Tibial artery (tissue), 4 donors: Measurements from ENCODE around the gene CEP57L1.
A peak's percentile ranks its signal among the peaks of the same experiment; 100 is the strongest.

Experiments
- DNase-seq, 2 donors: peaks; one replicate each; pipeline ENCODE4 v3.0.0-alpha.2; 2019
- H3K27ac ChIP-seq, 2 donors: fragments of 200-600 bp; sonication (generic) in 1 of 2; 1 replicate in 1 of 2; 2 replicates in 1 of 2; pipeline ENCODE4 v1.5.1; 2018 to 2019; ENCODE audit warnings: mild to moderate bottlenecking in 1 of 2
- H3K27me3 ChIP-seq, 2 donors: fragments of 200-600 bp; sonication (generic) in 1 of 2; one replicate each; pipeline versions ENCODE4 v1.5.1 to v1.6.0; 2016 to 2019
- H3K36me3 ChIP-seq, 3 donors: fragments of 200-600 bp; sonication (generic) in 2 of 3; one replicate each; pipeline ENCODE4 v1.5.1; 2016 to 2019; ENCODE audit warnings: mild to moderate bottlenecking in 2 of 3
- H3K4me1 ChIP-seq, 4 donors: fragments of 200-600 bp; sonication (generic) in 2 of 4; 1 replicate in 3 of 4; 2 replicates in 1 of 4; pipeline ENCODE4 v1.5.1; 2016 to 2019
- H3K4me3 ChIP-seq, 2 donors: fragments of 200-600 bp; sonication (generic) in 1 of 2; 1 replicate in 1 of 2; 2 replicates in 1 of 2; pipeline ENCODE4 v1.5.1; 2018 to 2019; ENCODE audit warnings: mild to moderate bottlenecking in 2 of 2
- H3K9me3 ChIP-seq, 3 donors: fragments of 200-600 bp; sonication (generic) in 1 of 3; one replicate each; pipeline ENCODE4 v1.5.1; 2016 to 2019
- CTCF ChIP-seq, 2 experiments: fragments of 200-600 bp in 1 of 2; fragments of 450-650 bp in 1 of 2; IDR thresholded peaks; one replicate each; pipeline ENCODE4 v1.5.1; 2017 to 2019; ENCODE audit warnings: antibody characterized with exemption in 2 of 2, mild to moderate bottlenecking in 1 of 2, moderate library complexity in 1 of 2
- intact Hi-C: fragments of 100-400 bp; cut with DNase I; formaldehyde crosslinking; loops from one replicate; pipeline ENCODE4 v1.15.0; 2023; ENCODE audit warnings: low total_unique reads

Gene CEP57L1

GRCh38 chr6:109062767-109063352, 32.4 kb upstream of the CEP57L1 start:
- Histone ChIP-seq H3K9me3 (no peaks in the 10 kb centered on the region), H3K4me1 (peaks cover 0 to 42% (median 7%) of the 10 kb centered on the region in 4 donors), H3K27ac (no peak overlapping the region), H3K36me3 (peaks cover 0 to 3% (median 0%) of the 10 kb centered on the region in 3 donors), H3K4me3 (no peak overlapping the region), H3K27me3 (no peaks in the 10 kb centered on the region)
- intact Hi-C loops, result no loop called here
- no peak for TF ChIP-seq CTCF (IDR thresholded peaks at IDR 0.05)
- DNase-seq, result no peak

GRCh38 chr6:109069746-109070145, 25.6 kb upstream of the CEP57L1 start:
- intact Hi-C loops, result loop anchor here (5.0 to 10.0 kb wide), 3 partner anchors 45 to 235 kb away; no protein-coding TSS in a partner anchor

GRCh38 chr6:109071125-109071917, 24.0 kb upstream of the CEP57L1 start:
- H3K27me3 ChIP-seq, result no peaks in the 10 kb centered on the region
- no peak for DNase-seq
- no peaks in the 10 kb centered on the region for H3K9me3 ChIP-seq
- H3K36me3 ChIP-seq, result no peaks in the 10 kb centered on the region
- H3K4me1 ChIP-seq, result peaks cover 0 to 21% (median 4%) of the 10 kb centered on the region in 4 donors
- TF ChIP-seq CTCF (IDR thresholded peaks at IDR 0.05), result no peak
- H3K4me3 ChIP-seq, result no peak overlapping the region
- no peak overlapping the region for H3K27ac ChIP-seq
- intact Hi-C loops, result loop anchor here (5.0 to 10.0 kb wide), 3 partner anchors 47 to 237 kb away; no protein-coding TSS in a partner anchor

More at GRCh38 chr6:109069746-109070145, 25.6 kb upstream of the CEP57L1 start:
- Histone ChIP-seq H3K4me3 (no peak overlapping the region), H3K27ac (no peak overlapping the region), H3K9me3 (no peaks in the 10 kb centered on the region), H3K36me3 (no peaks in the 10 kb centered on the region), H3K4me1 (peaks cover 0 to 25% (median 4%) of the 10 kb centered on the region in 4 donors), H3K27me3 (no peaks in the 10 kb centered on the region)
- DNase-seq, result no peak
- TF ChIP-seq CTCF (IDR thresholded peaks at IDR 0.05), result no peak

GRCh38 chr6:109073344-109074132, 21.8 kb upstream of the CEP57L1 start:
- intact Hi-C loops, result loop anchor here (2.0 to 10.0 kb wide), 4 partner anchors 49 to 519 kb away; no protein-coding TSS in a partner anchor
- Histone ChIP-seq H3K36me3 (no peaks in the 10 kb centered on the region), H3K4me3 (no peak overlapping the region), H3K4me1 (peaks cover 0 to 16% (median 4%) of the 10 kb centered on the region in 4 donors), H3K27me3 (no peaks in the 10 kb centered on the region), H3K9me3 (no peaks in the 10 kb centered on the region), H3K27ac (no peak overlapping the region)
- TF ChIP-seq CTCF (IDR thresholded peaks at IDR 0.05), result peak; percentile 63 to 75
- DNase-seq, result no peak

- Histone ChIP-seq H3K4me1 (peaks cover 0 to 21% (median 5%) of the 10 kb centered on the region in 4 donors), H3K27me3 (no peaks in the 10 kb centered on the region), H3K36me3 (no peaks in the 10 kb centered on the region), H3K27ac (no peak overlapping the region), H3K9me3 (no peaks in the 10 kb centered on the region), H3K4me3 (no peak overlapping the region)
- intact Hi-C loops, result loop anchor here (2.0 to 10.0 kb wide), 4 partner anchors 49 to 519 kb away; no protein-coding TSS in a partner anchor
- no peak for DNase-seq
- TF ChIP-seq CTCF (IDR thresholded peaks at IDR 0.05), result no peak
These were observed 21.2 kb upstream of the CEP57L1 start for GRCh38 chr6:109074133-109074415.
